B cell (primary cell): Measurements from ENCODE around the gene BCAS4. TPM values are rescaled to one million over a fixed set of nuclear protein-coding genes. Genes with fewer than 3 reads are reported as not detected.

Experiments
- ATAC-seq: fragments of 200-7000 bp; cut with Tn5 transposase; one replicate; pipeline ENCODE4 v1.10.0; 2021; ENCODE audit warnings: low read depth, mild to moderate bottlenecking, moderate number of reproducible peaks, moderate library complexity
- CTCF ChIA-PET: fragments of 350-600 bp; sonication (Branson Sonifier 250); formaldehyde crosslinking; loops from one replicate; lab custom pipeline; 2021; ENCODE audit warnings: antibody characterized with exemption, inconsistent platforms; lab: Charles Lee
- POLR2A ChIA-PET: fragments of 350-600 bp; sonication (Branson Sonifier 250); formaldehyde crosslinking; loops from one replicate; lab custom pipeline; 2021; ENCODE audit warnings: antibody characterized with exemption; lab: Charles Lee
- DNase-seq: peaks from one replicate; pipeline ENCODE4 v3.0.0; 2013
- H2AFZ ChIP-seq: 2 replicates; pipeline ENCODE4 v1.6.1; 2012; ENCODE audit warnings: mild to moderate bottlenecking, low read depth, low read length; ENCODE audit not compliant: insufficient read depth, poor library complexity, severe bottlenecking
- H3K27ac ChIP-seq, 2 donors: 1 replicate in 1 of 2; 2 replicates in 1 of 2; pipeline ENCODE4 v1.5.1; 2012 to 2013; ENCODE audit warnings: low read length in 2 of 2, mild to moderate bottlenecking in 2 of 2, moderate library complexity in 1 of 2
- H3K27me3 ChIP-seq, 4 experiments: fragments of 200-600 bp in 1 of 4; sonication (generic) in 1 of 4; replicated peaks in 1 of 4; 1 replicate in 2 of 4; 2 replicates in 2 of 4; pipeline versions ENCODE4 v1.6.1 to v1.7.0; 2013 to 2016; ENCODE audit warnings: low read length in 3 of 4, mild to moderate bottlenecking in 2 of 4, mixed read lengths in 1 of 4, moderate library complexity in 1 of 4; ENCODE audit not compliant: insufficient read depth in 4 of 4, control insufficient read depth in 3 of 4; ENCODE audit errors: control extremely low read depth in 1 of 4
- H3K36me3 ChIP-seq, 2 experiments: replicated peaks in 1 of 2; 1 replicate in 1 of 2; 2 replicates in 1 of 2; pipeline versions ENCODE4 v1.6.1 to v1.7.1; 2013; ENCODE audit warnings: low read length in 1 of 2; ENCODE audit not compliant: insufficient read depth in 2 of 2, control insufficient read depth in 1 of 2; ENCODE audit errors: control extremely low read depth in 1 of 2, extremely low read depth in 1 of 2
- H3K4me1 ChIP-seq, 2 donors: fragments of 200-600 bp in 1 of 2; sonication (generic) in 1 of 2; 1 replicate in 1 of 2; 2 replicates in 1 of 2; pipeline versions ENCODE4 v1.5.1 to v1.6.1; 2013 to 2017; ENCODE audit warnings: low read length in 2 of 2; ENCODE audit not compliant: control insufficient read depth in 2 of 2, insufficient read depth in 2 of 2
- H3K4me2 ChIP-seq: replicated peaks from 2 replicates; pipeline ENCODE3; 2012; ENCODE audit warnings: mild to moderate bottlenecking, low read depth, low read length; ENCODE audit not compliant: poor library complexity, severe bottlenecking
- H3K4me3 ChIP-seq, 5 experiments: fragments of 200-600 bp in 1 of 5; sonication (generic) in 1 of 5; 1 replicate in 3 of 5; 2 replicates in 2 of 5; pipeline versions ENCODE4 v1.5.1 to v1.7.0; 2011 to 2016; ENCODE audit warnings: low read length in 4 of 5, mild to moderate bottlenecking in 4 of 5, low read depth in 2 of 5, control low read depth in 1 of 5, moderate library complexity in 1 of 5; ENCODE audit not compliant: insufficient read depth in 1 of 5; ENCODE audit errors: control extremely low read depth in 1 of 5, extremely low read depth in 1 of 5
- H3K79me2 ChIP-seq: fragments of 200-600 bp; sonication (generic); one replicate; pipeline ENCODE4 v1.6.0; 2016; ENCODE audit warnings: low read length; ENCODE audit not compliant: control insufficient read depth, insufficient read depth
- H3K9ac ChIP-seq: fragments of 200-600 bp; sonication (generic); 2 replicates; pipeline ENCODE4 v1.6.1; 2017; ENCODE audit warnings: mild to moderate bottlenecking, low read length, moderate library complexity
- H3K9me3 ChIP-seq, 3 donors: one replicate each; pipeline versions ENCODE4 v1.6.1 to v1.7.1; 2013; ENCODE audit warnings: low read length in 2 of 3; ENCODE audit not compliant: control insufficient read depth in 2 of 3, insufficient read depth in 1 of 3; ENCODE audit errors: control extremely low read depth in 1 of 3
- H4K20me1 ChIP-seq: 2 replicates; pipeline ENCODE4 v1.6.0; 2012; ENCODE audit warnings: mild to moderate bottlenecking, low read length; ENCODE audit not compliant: insufficient read depth, control insufficient read depth, poor library complexity, severe bottlenecking
- H3K27ac Mint-ChIP-seq: one replicate; pipeline ENCODE4 v1.8.0; 2021; ENCODE audit warnings: mixed read lengths
- H3K27me3 Mint-ChIP-seq: one replicate; pipeline ENCODE4 v1.8.0; 2021; ENCODE audit warnings: mixed read lengths
- H3K4me1 Mint-ChIP-seq: one replicate; pipeline ENCODE4 v1.8.0; 2021; ENCODE audit warnings: mixed read lengths
- H3K4me3 Mint-ChIP-seq: one replicate; pipeline ENCODE4 v1.8.0; 2021; ENCODE audit warnings: mixed read lengths
- H3K9me3 Mint-ChIP-seq: one replicate; pipeline ENCODE4 v1.8.0; 2022; ENCODE audit warnings: mixed read lengths; ENCODE audit not compliant: insufficient read depth
- CTCF ChIP-seq: fragments of 200-600 bp; IDR thresholded peaks from one replicate; pipeline ENCODE4 v1.8.0; 2022; ENCODE audit warnings: antibody characterized with exemption, mild to moderate bottlenecking
- EZH2 ChIP-seq: IDR thresholded peaks from 2 replicates; pipeline ENCODE4 v1.6.1; 2012; ENCODE audit warnings: borderline replicate concordance, low read depth, mild to moderate bottlenecking, moderate library complexity, low read length; ENCODE audit not compliant: insufficient read depth, poor library complexity, severe bottlenecking
- WGBS: methylation state at CpG from one replicate; pipeline ENCODE4 v1.1.5; 2013; ENCODE audit warnings: missing lambda C conversion rate; ENCODE audit not compliant: insufficient coverage; 5-methylcytosine and 5-hydroxymethylcytosine counted together
- intact Hi-C: fragments of 100-400 bp; cut with micrococcal nuclease; formaldehyde crosslinking; loops from one replicate; pipeline ENCODE4 v1.10.0; 2022
- polyA plus RNA-seq: library from polyadenylated mRNA; depleted of rRNA; stranded (reverse); fragments of >200 nt; gene quantifications from 2 replicates; pipeline ENCODE4 v1.2.3, GENCODE V29; 2012
- total RNA-seq, 2 donors: library from RNA; stranded (reverse); fragments of 120-200 nt in 1 of 2; gene quantifications; 1 replicate in 1 of 2; 2 replicates in 1 of 2; pipeline versions ENCODE4 v1.2.3 to v1.2.4, GENCODE V29; 2013 to 2022

Gene BCAS4
- total and polyA plus RNA-seq, 2 donors (not counting 1 experiment from before 2014, with no cell fraction given) = 44.8 to 88.2 TPM

GRCh38 chr20:50856475-50857041 lies 61.7 kb downstream of the BCAS4 start:
- H3K36me3 ChIP-seq = peaks cover 0 to 45% of the 10 kb centered on the region in 2 experiments
- H2AFZ ChIP-seq = no peak overlapping the region
- CTCF ChIA-PET = interaction anchor here (1.5 kb wide), 1 partner anchor 73 kb away, joined by 3 read pairs; no protein-coding TSS in a partner anchor

More at GRCh38 chr20:50856475-50857041, 61.7 kb downstream of the BCAS4 start:
- H3K4me1 ChIP-seq = peaks cover 5 to 16% of the 10 kb centered on the region in 2 donors
- no peaks in the 10 kb centered on the region for H3K9me3 Mint-ChIP-seq
- ATAC-seq = no peak
- H3K27ac ChIP-seq = no peak overlapping the region
- H3K4me2 ChIP-seq = no peak overlapping the region
- H3K4me3 ChIP-seq = no peak overlapping the region
- WGBS = 87% methylated on average over 3 of the region's 5 CpGs
- intact Hi-C loops = no loop called here
- POLR2A ChIA-PET = no interaction called here
- H3K4me3 Mint-ChIP-seq = no peak overlapping the region
- H3K27me3 Mint-ChIP-seq = no peaks in the 10 kb centered on the region
- peaks cover 68% of the 10 kb centered on the region for H4K20me1 ChIP-seq
- no peak for DNase-seq
- H3K4me1 Mint-ChIP-seq = peaks cover 22% of the 10 kb centered on the region
- no peaks in the 10 kb centered on the region for H3K27me3 ChIP-seq
- TF ChIP-seq CTCF (no peak), EZH2 (no peak)
- H3K9me3 ChIP-seq = no peaks in the 10 kb centered on the region
- no peak overlapping the region for H3K9ac ChIP-seq
- no peak overlapping the region for H3K27ac Mint-ChIP-seq
- peaks cover 80% of the 10 kb centered on the region for H3K79me2 ChIP-seq
